Adrenal gland (tissue), 12 donors: ENCODE measurements around the gene SELL. TPM values are rescaled to one million over a fixed set of nuclear protein-coding genes. Genes with fewer than 3 reads are reported as not detected.
"Not testable (repeated sequence)": the region's sequence is repeated elsewhere in the genome, so short reads cannot be mapped to it uniquely, and the experiment has no call there.

Source experiments
- DNase-seq, 7 donors: peaks; one replicate each; pipeline ENCODE4 v3.0.0-alpha.2; 2019 to 2020
- H3K27ac ChIP-seq, 5 donors: fragments of 200-600 bp; sonication (generic) in 4 of 5; 1 replicate in 3 of 5; 2 replicates in 2 of 5; pipeline versions ENCODE4 v1.5.1 to v1.8.0; 2016 to 2020; ENCODE audit warnings: mild to moderate bottlenecking in 1 of 5
- H3K27me3 ChIP-seq: fragments of 200-600 bp; 2 replicates; pipeline ENCODE4 v1.8.0; 2021
- H3K36me3 ChIP-seq, 2 donors: fragments of 200-600 bp; replicated peaks in 1 of 2; 1 replicate in 1 of 2; 2 replicates in 1 of 2; pipeline versions ENCODE4 v1.5.1 to v1.8.0; 2018 to 2022
- H3K4me1 ChIP-seq, 2 donors: fragments of 200-600 bp; replicated peaks in 1 of 2; 1 replicate in 1 of 2; 2 replicates in 1 of 2; pipeline versions ENCODE4 v1.5.1 to v1.8.0; 2018 to 2021
- H3K4me3 ChIP-seq, 4 donors: fragments of 200-600 bp; sonication (generic) in 3 of 4; one replicate each; pipeline ENCODE4 v1.5.1; 2016 to 2018
- H3K9me3 ChIP-seq, 3 donors: fragments of 200-600 bp; sonication (generic) in 1 of 3; replicated peaks in 1 of 3; 1 replicate in 2 of 3; 2 replicates in 1 of 3; pipeline versions ENCODE4 v1.5.1 to v1.8.0; 2016 to 2021
- CTCF ChIP-seq, 6 experiments: fragments of 450-650 bp in 4 of 6; fragments of 200-600 bp in 2 of 6; sonication (generic) in 1 of 6; IDR thresholded peaks; 1 replicate in 5 of 6; 2 replicates in 1 of 6; pipeline versions ENCODE4 v1.5.1 to v1.8.0; 2016 to 2021; ENCODE audit warnings: antibody characterized with exemption in 6 of 6, mild to moderate bottlenecking in 2 of 6, moderate library complexity in 1 of 6
- POLR2A ChIP-seq, 2 donors: fragments of 450-650 bp; IDR thresholded peaks; one replicate each; pipeline ENCODE4 v1.6.1; 2017; ENCODE audit warnings: antibody characterized with exemption in 2 of 2, mild to moderate bottlenecking in 2 of 2, moderate library complexity in 1 of 2
- WGBS, 4 donors: extraction: QIAGEN DNeasy Blood & Tissue Kit in 2 of 4; methylation state at CpG; one replicate each; pipeline versions ENCODE4 v1.1.5 to v1.1.7; 2013 to 2017; 5-methylcytosine and 5-hydroxymethylcytosine counted together
- intact Hi-C, 2 donors: fragments of 100-400 bp; cut with DNase I; formaldehyde crosslinking; loops; one replicate each; pipeline versions ENCODE4 v1.14.1 to v1.15.0; 2022 to 2023
- polyA plus RNA-seq, 3 donors: library from polyadenylated mRNA; stranded (reverse); fragments of 200-250 nt in 2 of 3; fragments of 350-450 nt in 1 of 3; fragmentation: Illumina TruSeq in 1 of 3; extraction: RNeasy Lipid Tissue Mini Kit (QIAGEN cat#74804) in 1 of 3; gene quantifications; one replicate each; pipeline ENCODE4 v1.2.3, GENCODE V29; 2013 to 2014
- total RNA-seq, 9 donors: library from RNA; depleted of rRNA in 4 of 9; stranded (reverse); fragments of >200 nt in 4 of 9; fragments of 120-200 nt in 1 of 9; fragmentation: NEBNext Ultra II Directional in 1 of 9; extraction: Animal tissue kit (Norgen Biotek cat#: 25700) in 1 of 9; gene quantifications; one replicate each; pipeline versions ENCODE4 v1.1.0 to v1.2.4, GENCODE V29; 2013 to 2023
- donor health status: healthy with polysubstance abuse.
- donor health status: Bipolar disorder and iron deficiency.
- donor health status: DM: yes; HTN: yes; CAD: no.
- donor health status: DM: no; HTN: no; CAD: no.
- donor health status: DM: no; HTN: no; CAD: no.
- donor health status: DM: yes; HTN: yes; CAD: no.

The SELL gene
- total and polyA plus RNA-seq, 12 donors, result 0.61 to 2.5 (median 1.1) TPM

DNA sequence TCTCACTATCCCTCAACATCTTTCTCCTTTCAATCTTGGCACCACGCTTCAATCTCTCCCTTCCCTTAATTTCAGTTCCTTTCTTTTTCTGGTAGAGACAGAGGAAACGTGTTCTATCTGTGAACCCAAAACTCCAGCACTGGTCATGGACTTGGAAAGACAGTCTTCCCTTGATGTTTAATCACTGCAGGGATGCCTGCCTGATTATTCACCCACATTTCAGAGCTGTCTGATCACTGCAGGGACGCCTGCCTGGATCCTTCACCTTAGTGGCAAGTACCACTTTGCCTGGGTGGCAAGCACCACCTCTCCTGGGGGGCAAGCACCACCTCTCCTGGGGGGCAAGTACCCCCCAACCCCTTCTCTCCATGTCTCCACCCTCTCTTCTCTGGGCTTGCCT lies 27.8 kb downstream of the SELL start:
- no peaks in the 10 kb centered on the region for H3K9me3 ChIP-seq
- H3K27ac ChIP-seq, result no peak overlapping the region
- no peak overlapping the region for H3K4me3 ChIP-seq
- H3K4me1 ChIP-seq, result no peaks in the 10 kb centered on the region
- TF ChIP-seq POLR2A (IDR thresholded peaks at IDR 0.05) (no peak), CTCF (IDR thresholded peaks at IDR 0.05) (no peak)
- no peaks in the 10 kb centered on the region for H3K27me3 ChIP-seq
- no peak for DNase-seq
- intact Hi-C loops, result no loop called here
- 60 to 66% (median 62%) methylated on average over 3 of the region's 3 CpGs for WGBS, 4 donors
- no peaks in the 10 kb centered on the region for H3K36me3 ChIP-seq

DNA sequence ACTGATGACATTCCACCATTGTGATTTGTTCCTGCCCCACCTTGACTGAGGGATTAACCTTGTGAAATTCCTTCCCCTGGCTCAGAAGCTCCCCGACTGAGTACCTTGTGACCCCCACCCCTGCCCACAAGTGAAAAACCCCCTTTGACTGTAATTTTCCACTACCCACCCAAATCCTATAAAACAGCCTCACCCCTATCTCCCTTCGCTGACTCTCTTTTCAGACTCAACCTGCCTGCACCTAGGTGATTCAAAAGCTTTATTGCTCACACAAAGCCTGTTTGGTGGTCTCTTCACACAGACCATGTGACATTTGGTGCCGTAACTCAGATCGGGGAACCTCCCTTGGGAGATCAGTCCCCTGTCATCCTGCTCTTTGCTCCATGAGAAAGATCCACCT lies 28.3 kb downstream of the SELL start:
- H3K36me3 ChIP-seq, DNase-seq, H3K9me3 ChIP-seq, H3K27ac ChIP-seq, H3K4me3 ChIP-seq, intact Hi-C loops, H3K4me1 ChIP-seq, H3K27me3 ChIP-seq: not testable (repeated sequence)
- 77 to 83% (median 79%) methylated on average over 4 of the region's 4 CpGs for WGBS, 4 donors

DNA sequence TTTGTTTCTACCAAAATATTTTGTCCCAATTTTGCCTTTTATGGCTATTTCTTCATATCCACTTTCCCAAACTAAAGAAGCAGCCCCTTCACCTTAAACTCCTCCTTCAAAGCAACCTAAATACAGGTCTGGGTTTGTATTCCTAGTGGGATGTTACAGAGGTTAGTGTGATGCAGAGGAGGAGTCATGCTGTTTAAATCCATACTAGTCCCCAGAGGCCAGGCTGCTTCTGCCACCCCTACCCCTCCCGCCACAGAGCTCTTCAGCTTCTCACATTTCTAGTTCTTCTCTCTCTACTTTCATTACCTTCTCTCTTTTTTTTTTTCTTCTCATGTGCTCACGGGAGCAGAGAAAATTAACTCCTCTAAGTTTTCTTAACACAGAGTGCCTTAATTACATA lies 29.3 kb downstream of the SELL start:
- TF ChIP-seq POLR2A (IDR thresholded peaks at IDR 0.05) (no peak), CTCF (IDR thresholded peaks at IDR 0.05) (no peak)
- no peaks in the 10 kb centered on the region for H3K4me1 ChIP-seq
- intact Hi-C loops, result no loop called here
- H3K27me3 ChIP-seq, result no peaks in the 10 kb centered on the region
- 39 to 50% (median 40%) methylated on average over 2 of the region's 2 CpGs for WGBS, 4 donors
- no peak overlapping the region for H3K27ac ChIP-seq
- H3K36me3 ChIP-seq, result no peaks in the 10 kb centered on the region
- DNase-seq, result no peak
- H3K4me3 ChIP-seq, result no peak overlapping the region
- H3K9me3 ChIP-seq, result no peaks in the 10 kb centered on the region

- Histone ChIP-seq H3K9me3 (no peaks in the 10 kb centered on the region), H3K4me1 (no peaks in the 10 kb centered on the region), H3K27ac (no peak overlapping the region), H3K36me3 (no peaks in the 10 kb centered on the region), H3K4me3 (no peak overlapping the region), H3K27me3 (no peaks in the 10 kb centered on the region)
- intact Hi-C loops, result no loop called here
- TF ChIP-seq POLR2A (IDR thresholded peaks at IDR 0.05), result no peak
- TF ChIP-seq CTCF (IDR thresholded peaks at IDR 0.05), result no peak
- WGBS, 4 donors, result 26 to 33% (median 31%) methylated on average over 2 of the region's 2 CpGs
- DNase-seq, result no peak
These were observed 30.3 kb downstream of the SELL start for GRCh38 chr1:169681140-169681539.

DNA sequence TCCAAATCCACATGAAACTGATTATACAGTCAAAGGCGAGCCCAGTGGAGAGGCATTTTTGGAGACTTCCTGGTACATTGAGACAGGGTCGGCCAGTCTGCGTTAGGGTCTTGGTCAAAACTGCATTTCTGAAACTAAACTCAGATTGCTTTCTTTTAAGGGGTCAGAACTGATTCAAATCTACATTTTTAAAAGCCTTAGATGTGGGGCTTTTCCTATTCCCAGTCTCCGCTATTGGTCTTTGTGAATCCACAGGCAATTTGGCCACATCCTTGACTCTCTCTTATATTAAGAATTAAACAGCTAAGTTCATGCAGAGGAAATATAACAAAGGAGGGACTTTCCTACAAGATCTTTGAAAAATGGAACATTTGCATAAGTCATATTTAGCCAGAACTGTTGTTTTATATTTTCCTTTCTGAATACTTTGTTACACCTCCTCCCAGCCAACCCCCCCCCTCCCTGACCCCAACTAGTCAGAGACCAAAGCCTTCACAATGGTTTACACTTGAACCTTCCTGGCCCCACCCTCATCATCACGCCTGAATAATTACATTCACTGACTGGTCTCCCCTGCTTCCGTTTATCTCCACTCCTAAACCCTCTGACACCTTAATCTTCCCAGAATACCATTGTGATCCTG lies 30.9 kb downstream of the SELL start:
- 58 to 70% (median 58%) methylated on average over 6 of the region's 6 CpGs for WGBS, 4 donors
- no peaks in the 10 kb centered on the region for H3K36me3 ChIP-seq

More for the DNA sequence above, 30.9 kb downstream of the SELL start:
- intact Hi-C loops, result no loop called here
- no peak for DNase-seq
- Histone ChIP-seq H3K27me3 (no peaks in the 10 kb centered on the region), H3K9me3 (no peaks in the 10 kb centered on the region), H3K4me1 (no peaks in the 10 kb centered on the region), H3K27ac (no peak overlapping the region), H3K4me3 (no peak overlapping the region)
- TF ChIP-seq CTCF (IDR thresholded peaks at IDR 0.05), result no peak
- no peak for TF ChIP-seq POLR2A (IDR thresholded peaks at IDR 0.05)
